Measurements from ENCODE around the gene PEX5L.
"Not testable (repeated sequence)": the region's sequence is repeated elsewhere in the genome, so short reads cannot be mapped to it uniquely, and the experiment has no call there.

PEX5L gene

GRCh38 chr3:179811321-179812095 lies 225.2 kb downstream of the PEX5L start:
- in situ Hi-C loops (cut with MboI; ENCODE audit: low pct_unique_long_range_greater_than_20kb, low sequenced_read_pairs) = no loop called here
- peak; percentile 73 for DNase-seq

- in situ Hi-C loops (cut with MboI; ENCODE audit: low pct_unique_long_range_greater_than_20kb, low sequenced_read_pairs) = no loop called here
- no peak for DNase-seq
Measured at GRCh38 chr3:179809639-179810038, 227.1 kb downstream of the PEX5L start.

- in situ Hi-C loops (cut with MboI; ENCODE audit: low pct_unique_long_range_greater_than_20kb, low sequenced_read_pairs) = no loop called here
- DNase-seq = no peak
Measured at GRCh38 chr3:179807588-179807987, 229.1 kb downstream of the PEX5L start.

- in situ Hi-C loops (cut with MboI; ENCODE audit: low pct_unique_long_range_greater_than_20kb, low sequenced_read_pairs) = no loop called here
- no peak for DNase-seq
Measured at GRCh38 chr3:179806177-179806576, 230.6 kb downstream of the PEX5L start.

GRCh38 chr3:179801856-179802255 lies 234.9 kb downstream of the PEX5L start:
- in situ Hi-C loops (cut with MboI; ENCODE audit: low pct_unique_long_range_greater_than_20kb, low sequenced_read_pairs) = no loop called here
- DNase-seq = no peak

GRCh38 chr3:179801263-179801662 lies 235.5 kb downstream of the PEX5L start:
- in situ Hi-C loops (cut with MboI; ENCODE audit: low pct_unique_long_range_greater_than_20kb, low sequenced_read_pairs) = no loop called here
- DNase-seq = no peak

GRCh38 chr3:179797192-179797591 lies 239.5 kb downstream of the PEX5L start:
- DNase-seq = no peak
- in situ Hi-C loops (cut with MboI; ENCODE audit: low pct_unique_long_range_greater_than_20kb, low sequenced_read_pairs) = no loop called here

GRCh38 chr3:179796421-179796820 lies 240.3 kb downstream of the PEX5L start:
- DNase-seq = no peak
- in situ Hi-C loops (cut with MboI; ENCODE audit: low pct_unique_long_range_greater_than_20kb, low sequenced_read_pairs) = no loop called here

GRCh38 chr3:179794355-179794754 lies 242.4 kb downstream of the PEX5L start:
- no peak for DNase-seq
- in situ Hi-C loops (cut with MboI; ENCODE audit: low pct_unique_long_range_greater_than_20kb, low sequenced_read_pairs) = no loop called here

GRCh38 chr3:179791793-179792192 lies 244.9 kb downstream of the PEX5L start:
- DNase-seq = no peak
- in situ Hi-C loops (cut with MboI; ENCODE audit: low pct_unique_long_range_greater_than_20kb, low sequenced_read_pairs) = no loop called here

GRCh38 chr3:179788996-179789395 lies 247.7 kb downstream of the PEX5L start:
- DNase-seq = no peak
- in situ Hi-C loops (cut with MboI; ENCODE audit: low pct_unique_long_range_greater_than_20kb, low sequenced_read_pairs) = no loop called here

GRCh38 chr3:179782841-179783240 lies 253.9 kb downstream of the PEX5L start:
- in situ Hi-C loops (cut with MboI; ENCODE audit: low pct_unique_long_range_greater_than_20kb, low sequenced_read_pairs); DNase-seq: not testable (repeated sequence)

GRCh38 chr3:179775416-179776122 lies 261.2 kb downstream of the PEX5L start:
- DNase-seq = no peak
- in situ Hi-C loops (cut with MboI; ENCODE audit: low pct_unique_long_range_greater_than_20kb, low sequenced_read_pairs) = no loop called here

GRCh38 chr3:179772297-179772696 lies 264.4 kb downstream of the PEX5L start:
- in situ Hi-C loops (cut with MboI; ENCODE audit: low pct_unique_long_range_greater_than_20kb, low sequenced_read_pairs) = no loop called here

GRCh38 chr3:179771797-179772196 lies 264.9 kb downstream of the PEX5L start:
- DNase-seq = peak; percentile 47
- in situ Hi-C loops (cut with MboI; ENCODE audit: low pct_unique_long_range_greater_than_20kb, low sequenced_read_pairs) = no loop called here

More at GRCh38 chr3:179772297-179772696, 264.4 kb downstream of the PEX5L start:
- no peak for DNase-seq

- peak; percentile 70 for DNase-seq
- in situ Hi-C loops (cut with MboI; ENCODE audit: low pct_unique_long_range_greater_than_20kb, low sequenced_read_pairs) = no loop called here
Measured at GRCh38 chr3:179769411-179770247, 267.1 kb downstream of the PEX5L start.

- in situ Hi-C loops (cut with MboI; ENCODE audit: low pct_unique_long_range_greater_than_20kb, low sequenced_read_pairs) = no loop called here
- peak; percentile 85 for DNase-seq
Measured at GRCh38 chr3:179768080-179768479, 268.7 kb downstream of the PEX5L start.

GRCh38 chr3:179766416-179767133 lies 270.2 kb downstream of the PEX5L start:
- in situ Hi-C loops (cut with MboI; ENCODE audit: low pct_unique_long_range_greater_than_20kb, low sequenced_read_pairs) = no loop called here
- DNase-seq = no peak

- in situ Hi-C loops (cut with MboI; ENCODE audit: low pct_unique_long_range_greater_than_20kb, low sequenced_read_pairs) = no loop called here
- no peak for DNase-seq
Measured at GRCh38 chr3:179765396-179765795, 271.3 kb downstream of the PEX5L start.
